ENCODE measurements around the gene LCORL. TPM values are rescaled to one million over a fixed set of nuclear protein-coding genes. Genes with fewer than 3 reads are reported as not detected.

The LCORL gene
- polyA plus RNA-seq, 3 donors: 22.0 to 28.9 (median 28.5) TPM

DNA sequence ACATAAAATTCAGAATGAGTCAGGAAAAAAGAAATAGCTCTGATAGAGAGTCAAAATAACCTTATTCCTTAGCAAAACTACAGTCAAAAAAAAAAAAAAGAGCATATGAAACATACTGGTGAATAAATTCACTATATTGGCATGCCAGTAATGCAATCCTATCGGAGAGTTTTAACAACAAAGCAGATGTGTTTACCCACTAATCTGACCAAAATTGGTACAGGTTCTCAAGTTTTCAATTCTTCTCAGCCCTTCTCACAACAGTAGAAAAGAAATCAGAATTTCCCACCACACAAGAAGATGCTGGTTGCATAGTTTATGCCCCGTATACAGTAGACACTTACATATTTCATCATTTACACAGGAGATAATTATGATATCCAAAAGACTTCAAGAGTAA is 59.4 kb downstream of the LCORL start:
- DNase-seq (ENCODE audit: extremely low read depth in 1 of 11, low read depth in 9 of 11, low spot score in 4 of 11): no peak

DNA sequence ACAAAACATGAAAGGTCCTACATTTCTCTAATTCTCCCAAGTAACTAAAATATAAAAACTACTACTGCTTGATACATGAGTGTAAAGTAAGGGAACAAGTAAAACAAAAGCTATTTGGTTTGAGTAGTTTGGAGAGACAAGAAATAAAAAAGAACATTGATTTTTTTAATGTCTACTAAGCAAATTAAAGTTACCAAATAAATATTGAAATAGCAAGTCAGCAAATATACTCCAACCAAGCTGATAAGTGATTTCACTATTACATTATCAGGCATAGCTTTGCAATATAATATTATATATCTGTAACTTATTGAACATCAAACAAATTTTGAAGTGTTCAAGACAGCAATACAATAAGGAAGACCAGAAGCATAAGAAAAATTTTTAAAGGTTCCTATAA is 60.3 kb downstream of the LCORL start:
- DNase-seq (ENCODE audit: extremely low read depth in 1 of 11, low read depth in 9 of 11, low spot score in 4 of 11): no peak

- DNase-seq (ENCODE audit: extremely low read depth in 1 of 11, low read depth in 9 of 11, low spot score in 4 of 11): no peak
These were observed 63.4 kb downstream of the LCORL start for GRCh38 chr4:17958181-17958580.

DNA sequence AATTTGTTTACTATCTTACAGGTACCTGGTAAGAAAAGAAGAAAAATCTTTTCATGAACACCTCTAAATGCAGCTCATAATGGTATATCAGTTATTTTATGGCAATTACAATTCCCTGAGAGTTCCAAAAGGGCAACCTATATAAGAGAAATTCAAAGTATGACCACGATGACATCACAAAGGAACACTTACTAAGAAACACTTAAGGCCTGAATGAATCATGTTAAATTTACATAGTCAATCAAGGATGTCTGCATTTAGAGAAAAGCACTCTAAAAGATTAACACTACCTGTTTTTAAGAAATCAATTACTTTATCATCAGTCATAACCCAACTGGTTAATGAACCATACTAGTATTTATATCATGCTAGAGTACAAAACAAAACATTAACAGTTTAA is 63.9 kb downstream of the LCORL start:
- no peak for DNase-seq (ENCODE audit: extremely low read depth in 1 of 11, low read depth in 9 of 11, low spot score in 4 of 11)

DNA sequence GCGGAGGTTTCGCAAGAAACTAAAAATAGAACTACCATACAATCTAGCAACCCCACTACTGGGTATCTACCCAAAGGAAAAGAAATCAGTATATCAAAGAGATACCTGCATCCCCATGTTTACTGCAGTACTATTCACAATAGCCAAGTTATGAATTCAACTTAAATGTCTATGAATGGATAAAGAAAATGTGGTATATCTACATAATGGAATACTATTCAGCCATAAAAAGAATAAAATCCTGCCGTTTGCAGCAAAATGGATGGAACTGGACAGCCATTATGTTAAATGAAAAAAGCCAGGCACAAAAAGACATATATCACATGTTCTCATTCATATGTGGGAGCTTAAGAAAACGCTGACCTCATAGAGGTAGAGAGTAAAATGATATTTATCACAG is 65.3 kb downstream of the LCORL start:
- no peak for DNase-seq (ENCODE audit: extremely low read depth in 1 of 11, low read depth in 9 of 11, low spot score in 4 of 11)

DNA sequence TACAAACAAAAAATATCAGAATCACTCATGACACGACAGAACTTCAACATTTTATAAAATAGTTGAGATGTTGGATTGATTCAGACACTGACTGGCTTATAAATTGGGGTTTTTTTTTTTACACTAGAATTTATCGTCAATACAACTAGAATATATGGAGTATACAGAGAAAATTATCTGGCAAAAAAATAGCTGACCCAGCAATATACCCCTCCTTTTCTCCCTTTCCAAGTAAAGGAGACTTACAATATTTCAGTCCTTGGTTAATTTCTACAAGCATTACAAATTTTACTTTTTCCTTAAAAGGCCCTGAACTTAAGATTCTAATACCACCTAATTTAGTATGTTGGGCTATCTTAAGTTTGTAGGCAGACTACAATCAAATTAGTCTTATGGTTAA is 76.3 kb downstream of the LCORL start:
- no peak for DNase-seq (ENCODE audit: extremely low read depth in 1 of 11, low read depth in 9 of 11, low spot score in 4 of 11)

GRCh38 chr4:17941731-17942130 is 79.8 kb downstream of the LCORL start:
- DNase-seq (ENCODE audit: extremely low read depth in 1 of 11, low read depth in 9 of 11, low spot score in 4 of 11): no peak

DNA sequence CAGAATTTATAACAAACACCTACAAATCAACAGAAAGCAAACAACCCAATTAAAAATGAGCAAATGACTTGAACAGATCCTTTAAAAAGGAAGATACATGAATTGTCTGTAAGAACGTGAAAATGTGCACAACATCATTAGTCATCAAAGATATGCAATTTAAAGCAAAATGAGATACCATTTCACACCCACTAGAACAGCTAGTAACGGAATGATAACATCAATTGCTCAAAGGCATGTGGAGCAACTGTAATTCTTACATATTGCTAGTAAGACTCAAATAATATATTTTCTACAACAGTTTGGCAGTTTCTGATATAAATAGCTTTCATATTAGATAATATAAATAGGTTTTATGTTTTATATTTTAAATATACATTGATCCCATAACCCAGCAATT is 82.5 kb downstream of the LCORL start:
- DNase-seq (ENCODE audit: extremely low read depth in 1 of 11, low read depth in 9 of 11, low spot score in 4 of 11): no peak

DNA sequence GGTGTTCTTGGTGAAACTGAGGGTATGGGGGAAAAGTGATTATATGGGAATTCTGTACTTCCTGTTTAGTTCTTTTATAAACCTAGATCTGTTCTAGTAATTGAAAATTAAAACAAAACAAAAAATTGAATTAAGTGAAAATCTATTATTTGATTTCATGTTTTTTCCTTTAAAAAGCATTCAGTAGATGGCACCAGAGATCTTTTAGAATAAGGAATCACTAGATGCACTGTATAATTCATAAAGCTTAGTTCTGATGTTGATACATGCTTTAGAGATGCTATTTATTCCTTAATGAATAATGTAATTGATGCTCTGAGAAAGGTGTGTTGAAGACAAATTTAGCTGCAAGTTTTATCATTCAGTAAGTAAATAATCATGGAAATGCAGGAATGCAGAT is 87.3 kb downstream of the LCORL start:
- no peak for DNase-seq (ENCODE audit: extremely low read depth in 1 of 11, low read depth in 9 of 11, low spot score in 4 of 11)

- DNase-seq (ENCODE audit: extremely low read depth in 1 of 11, low read depth in 9 of 11, low spot score in 4 of 11): no peak
These were observed 88.4 kb downstream of the LCORL start for GRCh38 chr4:17933126-17933525.

GRCh38 chr4:17932041-17932440 is 89.5 kb downstream of the LCORL start:
- DNase-seq (ENCODE audit: extremely low read depth in 1 of 11, low read depth in 9 of 11, low spot score in 4 of 11): no peak

GRCh38 chr4:17930256-17930655 is 91.3 kb downstream of the LCORL start:
- no peak for DNase-seq (ENCODE audit: extremely low read depth in 1 of 11, low read depth in 9 of 11, low spot score in 4 of 11)

DNA sequence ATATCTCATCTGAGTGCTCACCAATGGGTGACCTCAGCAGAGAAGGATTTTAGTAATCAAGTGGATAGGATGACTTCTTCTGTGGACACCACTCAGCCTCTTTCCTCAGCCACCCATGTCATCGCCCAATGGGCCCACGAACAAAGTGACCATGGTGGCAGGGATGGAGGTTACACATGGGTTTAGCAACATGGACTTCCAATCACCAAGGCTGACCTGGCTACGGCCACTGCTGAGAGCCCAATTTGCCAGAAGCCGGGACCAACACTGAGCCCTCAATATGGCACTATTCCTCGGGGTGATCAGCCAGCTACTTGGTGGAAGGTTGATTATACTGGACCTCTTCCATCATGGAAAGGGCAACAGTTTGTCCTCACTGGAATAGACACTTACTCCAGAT is 97.4 kb downstream of the LCORL start:
- DNase-seq (ENCODE audit: extremely low read depth in 1 of 11, low read depth in 9 of 11, low spot score in 4 of 11): no peak

- no peak for DNase-seq (ENCODE audit: extremely low read depth in 1 of 11, low read depth in 9 of 11, low spot score in 4 of 11)
These were observed 100.1 kb downstream of the LCORL start for GRCh38 chr4:17921451-17921850.

GRCh38 chr4:17920681-17921080 is 100.9 kb downstream of the LCORL start:
- no peak for DNase-seq (ENCODE audit: extremely low read depth in 1 of 11, low read depth in 9 of 11, low spot score in 4 of 11)

DNA sequence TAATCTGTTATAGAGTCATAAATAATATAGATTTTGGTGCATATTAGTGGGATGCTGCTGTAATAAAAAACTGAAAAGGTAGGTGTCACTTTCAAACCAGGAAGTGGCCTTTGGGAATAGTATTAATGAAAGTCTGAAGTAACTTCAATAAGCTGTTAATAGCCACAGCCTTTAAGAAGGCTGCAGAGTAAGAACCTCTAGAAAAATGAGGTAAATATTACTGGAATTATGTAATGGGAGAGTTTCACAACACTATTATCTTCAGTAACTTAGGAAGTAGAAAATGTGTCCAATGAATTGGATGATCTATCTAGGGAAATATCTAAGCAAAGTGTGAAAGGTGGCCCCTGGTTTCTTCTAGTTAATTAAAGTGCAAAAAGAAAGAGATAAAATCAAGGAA is 106.1 kb downstream of the LCORL start:
- no peak for DNase-seq (ENCODE audit: extremely low read depth in 1 of 11, low read depth in 9 of 11, low spot score in 4 of 11)

DNA sequence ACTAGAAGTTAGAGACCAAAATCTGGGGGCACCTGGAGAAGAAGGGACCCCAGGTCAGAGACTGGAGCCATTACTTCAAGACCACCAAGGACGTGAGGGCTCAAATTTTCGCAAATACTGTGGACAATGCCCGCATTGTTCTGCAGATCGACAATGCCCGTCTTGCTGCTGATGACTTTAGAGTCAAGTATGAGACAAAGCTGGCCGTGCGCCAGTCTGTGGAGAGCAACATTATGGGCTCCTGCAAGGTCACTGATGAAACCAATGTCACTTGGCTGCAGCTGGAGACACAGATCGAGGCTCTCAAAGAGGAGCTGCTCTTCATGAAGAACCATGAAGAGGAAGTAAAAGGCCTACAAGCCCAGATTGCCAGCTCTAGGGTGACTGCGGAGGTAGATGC is 109.5 kb downstream of the LCORL start:
- DNase-seq (ENCODE audit: extremely low read depth in 1 of 11, low read depth in 9 of 11, low spot score in 4 of 11): no peak

- no peak for DNase-seq (ENCODE audit: extremely low read depth in 1 of 11, low read depth in 9 of 11, low spot score in 4 of 11)
These were observed 109.9 kb downstream of the LCORL start for GRCh38 chr4:17911608-17912007.

DNA sequence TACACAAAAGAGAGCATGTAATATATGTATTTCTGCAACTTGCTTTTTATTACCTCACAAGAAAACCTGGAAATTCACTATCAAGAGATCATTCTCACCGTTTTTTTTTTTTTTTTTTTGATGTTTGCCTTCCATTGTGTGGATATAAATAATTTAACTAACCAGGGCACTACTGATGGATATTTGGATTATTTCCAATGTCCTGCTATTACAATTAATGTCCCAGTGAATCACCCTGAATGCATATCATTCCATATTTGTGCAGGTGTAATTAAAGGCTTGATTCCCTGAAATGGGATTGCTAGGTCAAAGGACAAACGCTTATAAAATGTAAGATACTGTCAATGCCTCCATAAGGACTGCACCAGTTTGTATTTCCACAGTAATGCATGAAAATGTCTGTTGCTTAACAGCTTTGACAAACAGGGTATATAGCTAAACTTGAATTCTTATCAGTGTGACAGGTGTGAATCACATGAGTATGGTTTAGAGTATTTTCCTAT is 123.0 kb downstream of the LCORL start:
- no peak for DNase-seq (ENCODE audit: extremely low read depth in 1 of 11, low read depth in 9 of 11, low spot score in 4 of 11)

GRCh38 chr4:17895481-17895880 is 126.1 kb downstream of the LCORL start:
- DNase-seq (ENCODE audit: extremely low read depth in 1 of 11, low read depth in 9 of 11, low spot score in 4 of 11): no peak

GRCh38 chr4:17894421-17894820 is 127.1 kb downstream of the LCORL start:
- DNase-seq (ENCODE audit: extremely low read depth in 1 of 11, low read depth in 9 of 11, low spot score in 4 of 11): no peak

DNA sequence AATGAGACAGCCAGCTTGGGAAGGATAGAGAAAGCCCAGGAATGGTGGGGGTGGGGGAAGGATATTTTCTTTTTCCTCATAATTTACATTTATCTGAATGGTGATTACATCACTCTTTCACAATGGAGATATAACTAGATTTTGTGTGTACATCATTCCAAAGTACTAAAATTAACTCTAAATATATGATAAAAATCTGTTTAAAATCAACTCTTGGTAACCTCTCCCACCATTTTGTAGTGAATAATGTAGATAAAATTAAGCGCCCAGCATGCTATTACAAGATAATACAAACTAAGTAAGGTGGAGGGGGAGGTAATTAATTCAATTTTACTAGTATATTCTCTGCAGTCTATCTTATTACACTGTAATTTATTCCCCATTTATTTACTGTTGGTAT is 131.9 kb downstream of the LCORL start:
- no peak for DNase-seq (ENCODE audit: extremely low read depth in 1 of 11, low read depth in 9 of 11, low spot score in 4 of 11)

All from renal cortex interstitium (tissue), 11 donors.